Erythroblast (primary cell): ENCODE data around the gene MPO.

Experiments used
- GATA1 ChIP-seq: IDR thresholded peaks from 2 replicates; pipeline ENCODE4 v1.6.1; 2011; ENCODE audit warnings: low read depth, mild to moderate bottlenecking, control low read depth, low read length, moderate library complexity
- POLR2A ChIP-seq: IDR thresholded peaks from 2 replicates; pipeline ENCODE4 v1.6.1; 2011; ENCODE audit warnings: mild to moderate bottlenecking, low read length

GRCh38 chr17:58271216-58271931 is 9.4 kb downstream of the MPO start:
- TF ChIP-seq POLR2A: no peak
- TF ChIP-seq GATA1: no peak
